ENCODE results near the gene EPHB1. TPM values are rescaled to one million over a fixed set of nuclear protein-coding genes. Genes with fewer than 3 reads are reported as not detected.

Gene EPHB1
- total RNA-seq, 3 donors from 2014 or later = 1.8 to 5.9 (median 3.4) TPM

- Histone ChIP-seq H3K4me1 (no peaks in the 10 kb centered on the region), H3K9me3 (no peaks in the 10 kb centered on the region), H3K36me3 (no peaks in the 10 kb centered on the region), H3K27ac (no peak overlapping the region), H3K4me3 (no peak overlapping the region), H3K27me3 (no peaks in the 10 kb centered on the region)
- intact Hi-C loops (cut with DNase I; ENCODE audit: low total_unique reads) = no loop called here
- TF ChIP-seq POLR2AphosphoS5 (IDR thresholded peaks at IDR 0.05) = no peak
- TF ChIP-seq POLR2A (IDR thresholded peaks at IDR 0.05) = no peak
- no peak for TF ChIP-seq CTCF (IDR thresholded peaks at IDR 0.05)
- DNase-seq (ENCODE audit: low spot score in 2 of 2) = no peak
These were observed 336.2 kb downstream of the EPHB1 start for GRCh38 chr3:135131290-135131689.

- H3K27me3 ChIP-seq = no peaks in the 10 kb centered on the region
- no peak for DNase-seq (ENCODE audit: low spot score in 2 of 2)
- no peaks in the 10 kb centered on the region for H3K4me1 ChIP-seq
- no peak for TF ChIP-seq CTCF (IDR thresholded peaks at IDR 0.05)
- H3K9me3 ChIP-seq = no peaks in the 10 kb centered on the region
- intact Hi-C loops (cut with DNase I; ENCODE audit: low total_unique reads) = no loop called here
- H3K4me3 ChIP-seq = no peak overlapping the region
- H3K27ac ChIP-seq = no peak overlapping the region
- no peaks in the 10 kb centered on the region for H3K36me3 ChIP-seq
These were observed 339.0 kb downstream of the EPHB1 start for GRCh38 chr3:135133905-135134683.

GRCh38 chr3:135134684-135135075 is 339.6 kb downstream of the EPHB1 start:
- Histone ChIP-seq H3K4me3 (no peak overlapping the region), H3K27ac (no peak overlapping the region), H3K4me1 (no peaks in the 10 kb centered on the region), H3K27me3 (no peaks in the 10 kb centered on the region), H3K36me3 (no peaks in the 10 kb centered on the region), H3K9me3 (no peaks in the 10 kb centered on the region)
- intact Hi-C loops (cut with DNase I; ENCODE audit: low total_unique reads) = no loop called here
- no peak for DNase-seq (ENCODE audit: low spot score in 2 of 2)
- TF ChIP-seq POLR2A (IDR thresholded peaks at IDR 0.05) (no peak), POLR2AphosphoS5 (IDR thresholded peaks at IDR 0.05) (no peak), CTCF (IDR thresholded peaks at IDR 0.05) (no peak)

GRCh38 chr3:135135445-135135844 is 340.4 kb downstream of the EPHB1 start:
- TF ChIP-seq CTCF (IDR thresholded peaks at IDR 0.05) (no peak), POLR2A (IDR thresholded peaks at IDR 0.05) (no peak), POLR2AphosphoS5 (IDR thresholded peaks at IDR 0.05) (no peak)
- H3K36me3 ChIP-seq = no peaks in the 10 kb centered on the region
- no peak overlapping the region for H3K4me3 ChIP-seq
- no peaks in the 10 kb centered on the region for H3K9me3 ChIP-seq
- no peak overlapping the region for H3K27ac ChIP-seq
- intact Hi-C loops (cut with DNase I; ENCODE audit: low total_unique reads) = no loop called here
- no peaks in the 10 kb centered on the region for H3K27me3 ChIP-seq
- no peak for DNase-seq (ENCODE audit: low spot score in 2 of 2)
- H3K4me1 ChIP-seq = no peaks in the 10 kb centered on the region

GRCh38 chr3:135136361-135137100 is 341.5 kb downstream of the EPHB1 start:
- intact Hi-C loops (cut with DNase I; ENCODE audit: low total_unique reads) = no loop called here
- DNase-seq (ENCODE audit: low spot score in 2 of 2) = no peak
- H3K36me3 ChIP-seq = no peaks in the 10 kb centered on the region
- H3K27me3 ChIP-seq = no peaks in the 10 kb centered on the region
- no peaks in the 10 kb centered on the region for H3K4me1 ChIP-seq
- H3K27ac ChIP-seq = no peak overlapping the region
- H3K4me3 ChIP-seq = no peak overlapping the region
- TF ChIP-seq POLR2A (IDR thresholded peaks at IDR 0.05) (no peak), POLR2AphosphoS5 (IDR thresholded peaks at IDR 0.05) (no peak), CTCF (IDR thresholded peaks at IDR 0.05) (no peak)
- no peaks in the 10 kb centered on the region for H3K9me3 ChIP-seq
